HG03565 (cell line): Measurements from ENCODE around the gene LSMEM2.

Experiments used
- ATAC-seq: cut with Tn5 transposase; IDR thresholded peaks from one replicate; pipeline ENCODE4 v1.9.1; 2021; ENCODE audit warnings: mild to moderate bottlenecking, moderate library complexity; ENCODE audit not compliant: unreplicated experiment

Gene LSMEM2

GRCh38 chr3:50319894-50320625, 41.2 kb downstream of the LSMEM2 start:
- ATAC-seq, result no peak

GRCh38 chr3:50320853-50321335, 42.0 kb downstream of the LSMEM2 start:
- ATAC-seq, result peak; percentile 21

- peak; percentile 42 for ATAC-seq
These were observed 42.6 kb downstream of the LSMEM2 start for GRCh38 chr3:50321336-50322114.

- ATAC-seq, result no peak
These were observed 43.2 kb downstream of the LSMEM2 start for GRCh38 chr3:50322115-50322385.

- ATAC-seq, result no peak
These were observed 43.7 kb downstream of the LSMEM2 start, which contains the start of gene HYAL2 for GRCh38 chr3:50322386-50323091. HYAL2 (minus strand) TSS chr3:50322745; CDS start chr3:50320489, 2,256 bp downstream.

GRCh38 chr3:50323092-50323600, 44.3 kb downstream of the LSMEM2 start:
- no peak for ATAC-seq

GRCh38 chr3:50323614-50324199, 44.8 kb downstream of the LSMEM2 start:
- no peak for ATAC-seq

- no peak for ATAC-seq
These were observed 45.6 kb downstream of the LSMEM2 start for GRCh38 chr3:50324351-50325112.

- ATAC-seq, result no peak
These were observed 46.2 kb downstream of the LSMEM2 start for GRCh38 chr3:50325113-50325480.

GRCh38 chr3:50325497-50326181, 46.8 kb downstream of the LSMEM2 start:
- ATAC-seq, result no peak

- ATAC-seq, result no peak
These were observed 47.3 kb downstream of the LSMEM2 start for GRCh38 chr3:50326182-50326541.

- no peak for ATAC-seq
These were observed 48.2 kb downstream of the LSMEM2 start for GRCh38 chr3:50327129-50327528.

GRCh38 chr3:50327943-50328691, 49.2 kb downstream of the LSMEM2 start, which contains the start of gene TUSC2:
TUSC2 (minus strand) TSS chr3:50328223; CDS start chr3:50328099, 124 bp downstream.
- ATAC-seq, result peak; percentile 79

- no peak for ATAC-seq
These were observed 51.4 kb downstream of the LSMEM2 start for GRCh38 chr3:50330330-50330729.

- no peak for ATAC-seq
These were observed 52.5 kb downstream of the LSMEM2 start for GRCh38 chr3:50331364-50331907.

- ATAC-seq, result no peak
These were observed 54.9 kb downstream of the LSMEM2 start for GRCh38 chr3:50333744-50334328.

- no peak for ATAC-seq
These were observed 55.6 kb downstream of the LSMEM2 start for GRCh38 chr3:50334339-50335075.
